Astrocyte (in vitro differentiated cells and primary cell): ENCODE data around the gene NSF. TPM values are rescaled to one million over a fixed set of nuclear protein-coding genes. Genes with fewer than 3 reads are reported as not detected.

Experiments
- DNase-seq: peaks from one replicate; pipeline ENCODE4 v3.0.0-alpha.2; 2010; ENCODE audit warnings: low read depth
- FAIRE-seq: peaks from 2 replicates; lab custom pipeline; 2011; peaks lifted over from hg19 to GRCh38; lab: Jason Lieb, UNC
- H2AFZ ChIP-seq: 2 replicates; pipeline ENCODE4 v1.6.0; 2012; ENCODE audit warnings: low read depth, low read length, inconsistent platforms
- H3K27ac ChIP-seq: 2 replicates; pipeline ENCODE4 v1.5.1; 2011; ENCODE audit warnings: low read depth, low read length, inconsistent platforms
- H3K27me3 ChIP-seq: 2 replicates; pipeline ENCODE4 v1.6.0; 2011; ENCODE audit warnings: low read length, inconsistent platforms; ENCODE audit not compliant: insufficient read depth
- H3K36me3 ChIP-seq: 2 replicates; pipeline ENCODE4 v1.5.1; 2011; ENCODE audit warnings: low read length, inconsistent platforms; ENCODE audit not compliant: insufficient read depth
- H3K4me1 ChIP-seq: 2 replicates; pipeline ENCODE4 v1.5.1; 2011; ENCODE audit warnings: low read length, inconsistent platforms; ENCODE audit not compliant: insufficient read depth
- H3K4me2 ChIP-seq: 2 replicates; pipeline ENCODE4 v1.6.0; 2012; ENCODE audit warnings: low read length, inconsistent platforms
- H3K4me3 ChIP-seq: 2 replicates; pipeline ENCODE4 v1.5.1; 2011; ENCODE audit warnings: low read depth, mild to moderate bottlenecking, low read length, inconsistent platforms; ENCODE audit not compliant: insufficient read depth
- H3K79me2 ChIP-seq: 2 replicates; pipeline ENCODE4 v1.6.0; 2012; ENCODE audit warnings: mild to moderate bottlenecking, low read length, inconsistent platforms; ENCODE audit not compliant: insufficient read depth
- H3K9ac ChIP-seq: 2 replicates; pipeline ENCODE4 v1.6.0; 2012; ENCODE audit warnings: mild to moderate bottlenecking, low read length, inconsistent platforms
- H3K9me3 ChIP-seq: 2 replicates; pipeline ENCODE4 v1.5.1; 2012; ENCODE audit warnings: low read depth, mild to moderate bottlenecking, low read length, inconsistent platforms; ENCODE audit not compliant: insufficient read depth
- H4K20me1 ChIP-seq: 2 replicates; pipeline ENCODE4 v1.6.0; 2012; ENCODE audit warnings: low read length, inconsistent platforms; ENCODE audit not compliant: insufficient read depth
- H3K27ac Mint-ChIP-seq: one replicate; pipeline ENCODE4 v1.8.0; 2021; ENCODE audit warnings: mild to moderate bottlenecking, mixed read lengths; ENCODE audit not compliant: unreplicated experiment
- H3K27me3 Mint-ChIP-seq: one replicate; pipeline ENCODE4 v1.8.0; 2021; ENCODE audit warnings: low read depth, mixed read lengths; ENCODE audit not compliant: unreplicated experiment
- H3K36me3 Mint-ChIP-seq: one replicate; pipeline ENCODE4 v1.8.0; 2021; ENCODE audit warnings: low read depth, mixed read lengths; ENCODE audit not compliant: unreplicated experiment
- H3K4me1 Mint-ChIP-seq: one replicate; pipeline ENCODE4 v1.8.0; 2021; ENCODE audit warnings: low read depth, mixed read lengths; ENCODE audit not compliant: unreplicated experiment
- H3K4me3 Mint-ChIP-seq: one replicate; pipeline ENCODE4 v1.8.0; 2021; ENCODE audit warnings: mild to moderate bottlenecking, moderate library complexity, mixed read lengths; ENCODE audit not compliant: unreplicated experiment
- H3K9me3 Mint-ChIP-seq: one replicate; pipeline ENCODE4 v1.8.0; 2021; ENCODE audit warnings: mild to moderate bottlenecking, mixed read lengths; ENCODE audit not compliant: unreplicated experiment
- EZH2 ChIP-seq: IDR thresholded peaks from 2 replicates; pipeline ENCODE4 v1.6.1; 2012; ENCODE audit warnings: mild to moderate bottlenecking, low read length, inconsistent platforms; ENCODE audit not compliant: insufficient read depth
- total RNA-seq: library from RNA; stranded (reverse); gene quantifications from 2 replicates; pipeline ENCODE4 v1.2.1, GENCODE V29; 2021
- TF ChIP-seq, protein P1 (sequence below): IDR thresholded peaks from 2 replicates; pipeline ENCODE4 v1.5.1; 2011; ENCODE audit warnings: low read depth, mild to moderate bottlenecking, inconsistent platforms, low read length, moderate library complexity; ENCODE audit not compliant: insufficient read depth

The NSF gene
- total RNA-seq, 1 donor from 2014 or later: 83.4 TPM

DNA sequence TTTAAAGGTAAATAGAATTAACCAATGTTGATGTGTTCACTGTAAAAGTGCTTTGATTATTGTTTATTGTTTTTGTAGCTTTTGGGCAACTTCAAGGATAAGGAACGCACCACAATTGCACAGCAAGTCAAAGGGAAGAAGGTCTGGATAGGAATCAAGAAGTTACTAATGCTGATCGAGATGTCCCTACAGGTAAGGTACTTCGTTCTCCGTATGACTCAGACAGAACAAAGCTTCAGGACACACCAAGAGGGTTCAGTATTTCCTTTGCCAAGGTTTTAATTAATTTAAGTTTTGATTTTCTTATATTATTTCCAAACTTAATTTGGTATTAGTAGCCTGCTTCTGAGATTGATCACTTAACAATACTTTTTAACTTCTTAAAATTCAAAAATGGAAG lies 161.0 kb downstream of the NSF start:
- Mint-ChIP-seq H3K27ac (no peak overlapping the region), H3K36me3 (peaks cover 7% of the 10 kb centered on the region), H3K4me3 (no peak overlapping the region), H3K9me3 (no peaks in the 10 kb centered on the region), H3K27me3 (no peaks in the 10 kb centered on the region), H3K4me1 (no peaks in the 10 kb centered on the region)
- no peaks in the 10 kb centered on the region for H3K27me3 ChIP-seq
- TF ChIP-seq EZH2: no peak
- TF ChIP-seq, protein P1, sequence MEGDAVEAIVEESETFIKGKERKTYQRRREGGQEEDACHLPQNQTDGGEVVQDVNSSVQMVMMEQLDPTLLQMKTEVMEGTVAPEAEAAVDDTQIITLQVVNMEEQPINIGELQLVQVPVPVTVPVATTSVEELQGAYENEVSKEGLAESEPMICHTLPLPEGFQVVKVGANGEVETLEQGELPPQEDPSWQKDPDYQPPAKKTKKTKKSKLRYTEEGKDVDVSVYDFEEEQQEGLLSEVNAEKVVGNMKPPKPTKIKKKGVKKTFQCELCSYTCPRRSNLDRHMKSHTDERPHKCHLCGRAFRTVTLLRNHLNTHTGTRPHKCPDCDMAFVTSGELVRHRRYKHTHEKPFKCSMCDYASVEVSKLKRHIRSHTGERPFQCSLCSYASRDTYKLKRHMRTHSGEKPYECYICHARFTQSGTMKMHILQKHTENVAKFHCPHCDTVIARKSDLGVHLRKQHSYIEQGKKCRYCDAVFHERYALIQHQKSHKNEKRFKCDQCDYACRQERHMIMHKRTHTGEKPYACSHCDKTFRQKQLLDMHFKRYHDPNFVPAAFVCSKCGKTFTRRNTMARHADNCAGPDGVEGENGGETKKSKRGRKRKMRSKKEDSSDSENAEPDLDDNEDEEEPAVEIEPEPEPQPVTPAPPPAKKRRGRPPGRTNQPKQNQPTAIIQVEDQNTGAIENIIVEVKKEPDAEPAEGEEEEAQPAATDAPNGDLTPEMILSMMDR: no peak
- no peaks in the 10 kb centered on the region for H3K36me3 ChIP-seq
- no peak for FAIRE-seq
- no peak for DNase-seq
- no peak overlapping the region for H3K9ac ChIP-seq
- H4K20me1 ChIP-seq: no peaks in the 10 kb centered on the region
- H2AFZ ChIP-seq: no peak overlapping the region
- H3K79me2 ChIP-seq: no peaks in the 10 kb centered on the region
- no peak overlapping the region for H3K4me2 ChIP-seq
- H3K9me3 ChIP-seq: no peaks in the 10 kb centered on the region
- H3K4me3 ChIP-seq: no peak overlapping the region
- no peak overlapping the region for H3K27ac ChIP-seq
- H3K4me1 ChIP-seq: no peaks in the 10 kb centered on the region

DNA sequence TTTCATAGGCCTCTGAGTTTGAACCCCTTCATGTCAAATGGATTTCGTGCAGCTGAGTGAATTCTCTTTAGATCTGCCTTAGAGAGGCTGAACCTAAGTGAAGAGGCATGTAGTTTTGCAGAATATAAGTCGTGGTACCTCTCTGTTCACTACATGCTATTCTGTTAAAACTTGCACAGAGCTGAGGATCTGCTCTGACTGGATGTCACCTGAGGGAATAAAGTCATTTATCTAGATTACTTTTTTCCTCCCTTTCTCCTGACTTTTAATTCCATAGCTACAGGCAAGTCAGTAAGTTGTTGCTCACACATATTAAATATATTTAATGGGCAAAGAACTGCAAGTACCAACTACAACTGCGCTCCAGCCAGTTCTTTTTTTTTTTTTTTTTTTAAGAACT lies 163.3 kb downstream of the NSF start:
- H2AFZ ChIP-seq: no peak overlapping the region
- peaks cover 6% of the 10 kb centered on the region for H3K36me3 ChIP-seq
- Mint-ChIP-seq H3K27me3 (no peaks in the 10 kb centered on the region), H3K27ac (no peak overlapping the region), H3K4me3 (no peak overlapping the region), H3K36me3 (peaks cover 7% of the 10 kb centered on the region), H3K9me3 (no peaks in the 10 kb centered on the region), H3K4me1 (no peaks in the 10 kb centered on the region)
- FAIRE-seq: no peak
- no peaks in the 10 kb centered on the region for H4K20me1 ChIP-seq
- no peak overlapping the region for H3K4me2 ChIP-seq
- no peaks in the 10 kb centered on the region for H3K4me1 ChIP-seq
- no peaks in the 10 kb centered on the region for H3K9me3 ChIP-seq
- no peaks in the 10 kb centered on the region for H3K27me3 ChIP-seq
- no peak for TF ChIP-seq EZH2
- TF ChIP-seq, protein P1: no peak
- no peak overlapping the region for H3K27ac ChIP-seq
- no peak for DNase-seq
- no peaks in the 10 kb centered on the region for H3K79me2 ChIP-seq
- no peak overlapping the region for H3K9ac ChIP-seq
- no peak overlapping the region for H3K4me3 ChIP-seq

GRCh38 chr17:46756081-46756735 lies 165.7 kb downstream of the NSF start:
- no peaks in the 10 kb centered on the region for H3K9me3 Mint-ChIP-seq
- no peak overlapping the region for H3K9ac ChIP-seq
- H3K9me3 ChIP-seq: no peaks in the 10 kb centered on the region
- TF ChIP-seq, protein P1: no peak
- TF ChIP-seq EZH2: no peak
- H4K20me1 ChIP-seq: no peaks in the 10 kb centered on the region
- H3K27me3 ChIP-seq: no peaks in the 10 kb centered on the region
- no peak for DNase-seq
- no peaks in the 10 kb centered on the region for H3K4me1 ChIP-seq
- no peak overlapping the region for H3K27ac Mint-ChIP-seq
- H3K79me2 ChIP-seq: no peaks in the 10 kb centered on the region
- H3K4me3 Mint-ChIP-seq: no peak overlapping the region
- H3K4me1 Mint-ChIP-seq: no peaks in the 10 kb centered on the region
- H3K27me3 Mint-ChIP-seq: no peaks in the 10 kb centered on the region
- no peak overlapping the region for H3K4me3 ChIP-seq
- H3K36me3 ChIP-seq: peaks cover 6% of the 10 kb centered on the region
- peaks cover 7% of the 10 kb centered on the region for H3K36me3 Mint-ChIP-seq
- H3K27ac ChIP-seq: no peak overlapping the region
- no peak for FAIRE-seq
- no peak overlapping the region for H3K4me2 ChIP-seq
- H2AFZ ChIP-seq: no peak overlapping the region
